Smooth muscle cell of the coronary artery (primary cell): ENCODE results near the gene NCF4. TPM values are rescaled to one million over a fixed set of nuclear protein-coding genes. Genes with fewer than 3 reads are reported as not detected.

ENCODE experiments used
- total RNA-seq: library from RNA; depleted of rRNA; stranded (reverse); fragments of >200 nt; gene quantifications from 2 replicates; pipeline ENCODE4 v1.2.3, GENCODE V29; 2014; ENCODE audit warnings: low replicate concordance

Gene NCF4
- not detected in 2 replicates for total RNA-seq

GRCh38 chr22:36860821-36861659 lies at the start of gene NCF4:
NCF4 (plus strand) TSS chr22:36861006; CDS start chr22:36861172, 166 bp downstream.

DNA sequence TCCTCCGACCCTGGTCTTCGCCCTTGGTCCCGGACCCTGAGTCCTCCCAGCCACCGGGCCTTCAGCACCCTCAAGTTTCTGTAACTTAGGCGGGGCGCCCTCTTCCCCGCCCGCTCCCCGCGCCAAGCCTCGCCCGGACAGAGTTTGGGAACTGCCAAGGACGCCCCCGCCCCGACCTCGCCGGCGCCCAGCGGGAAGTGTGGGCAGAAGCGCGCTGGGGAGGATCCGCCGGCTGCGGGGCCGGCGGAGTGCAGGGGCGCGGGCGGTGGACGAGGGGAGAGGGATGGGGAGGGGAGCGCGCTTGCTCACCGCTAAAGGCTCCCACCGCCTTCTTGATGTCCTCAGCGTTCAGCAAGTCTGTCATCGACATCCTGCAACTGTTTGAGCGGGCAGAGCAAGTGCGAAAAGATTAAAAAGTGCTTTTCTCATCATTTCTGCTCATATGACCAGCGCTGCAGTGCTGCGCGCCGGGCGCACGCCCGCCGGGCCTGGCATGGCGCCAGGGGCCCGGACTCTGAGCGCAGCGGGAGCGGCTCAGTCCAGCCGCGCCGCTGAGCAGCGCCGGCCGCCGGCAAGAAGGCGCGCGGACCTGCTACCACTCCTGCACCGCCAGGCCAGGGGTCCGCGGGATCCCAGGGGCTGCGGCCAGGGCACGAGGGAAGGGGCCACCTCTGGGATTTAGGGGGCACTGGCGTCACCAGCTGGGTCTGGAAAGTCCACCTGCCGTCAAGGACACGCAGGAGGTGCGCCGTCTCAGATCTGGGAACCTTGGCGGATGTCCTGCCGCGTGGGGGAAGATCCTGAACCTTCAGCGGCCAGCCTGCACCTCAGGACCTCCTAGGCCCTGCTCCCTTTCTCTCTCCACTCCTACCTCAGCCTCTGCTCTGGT lies 43.9 kb upstream of the NCF4 start, which contains the start of gene PVALB:
TSS of gene PVALB (minus strand) at position 400 of the 889 bp plus-strand sequence. CDS start at position 370, 30 bp downstream.

DNA sequence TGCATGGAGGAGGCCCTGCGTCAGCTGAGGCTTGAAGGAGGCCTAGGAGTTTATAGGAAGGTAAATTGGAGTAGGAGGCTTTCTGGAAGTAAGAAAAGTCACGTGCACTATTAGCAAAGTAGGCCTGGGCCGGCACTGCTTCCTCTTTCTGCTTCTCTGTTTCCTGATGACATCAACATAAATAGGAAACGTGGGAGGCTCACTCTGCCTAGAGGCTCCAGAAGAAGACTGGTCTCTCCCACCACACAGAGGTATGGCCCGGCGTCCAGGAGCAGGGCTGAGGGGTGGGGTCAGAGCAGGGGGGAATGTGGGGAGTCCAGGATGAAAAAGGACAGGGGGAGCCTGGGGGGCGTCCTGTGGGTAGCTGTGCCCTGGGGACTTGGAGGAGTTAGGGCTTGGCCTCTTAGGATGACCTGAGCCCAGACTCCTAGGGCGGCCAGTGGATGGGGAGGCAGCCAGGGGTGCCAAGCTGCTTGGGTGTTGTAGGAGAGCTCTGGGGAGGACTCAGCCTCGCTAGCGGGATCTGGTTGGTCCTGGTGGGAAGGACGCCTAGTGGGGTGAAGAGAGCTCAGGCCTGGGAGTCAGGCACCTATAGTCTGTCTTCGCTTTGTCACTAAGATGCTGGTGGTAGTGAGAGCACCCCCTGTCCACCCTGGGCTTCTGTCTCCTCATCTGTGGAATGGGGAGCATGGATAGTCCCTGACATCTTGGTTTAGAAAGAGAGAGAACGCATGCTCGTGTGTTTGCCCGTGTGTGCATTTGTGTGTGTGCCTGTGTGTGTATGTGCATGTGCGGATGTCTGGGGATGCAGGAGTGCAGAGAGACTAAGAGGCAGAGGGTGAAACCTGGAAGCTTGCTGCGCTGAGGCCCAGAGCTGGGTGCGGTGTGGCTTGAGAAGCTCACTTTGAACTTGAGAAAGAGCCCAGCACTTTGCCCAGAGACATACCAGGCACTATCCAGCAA lies 52.9 kb downstream of the NCF4 start, which contains the start of gene CSF2RB:
TSS of gene CSF2RB (plus strand) at position 202 of the 963 bp plus-strand sequence. CDS start 8,580 bp downstream, outside the sequence.

Other genes starting within 250 kb of the NCF4 start
- not detected in 2 replicates for gene CACNG2, start 157.3 kb upstream of the NCF4 start, total RNA-seq
- 13.7 and 24.0 TPM in 2 replicates for gene IFT27, start 84.9 kb upstream of the NCF4 start, total RNA-seq
- not detected in 2 replicates for gene PVALB, start 44.0 kb upstream of the NCF4 start, total RNA-seq
- gene CSF2RB, start 52.6 kb downstream of the NCF4 start, total RNA-seq, result 0.47 and 1.1 TPM in 2 replicates
- 10.5 and 54.4 TPM in 2 replicates for gene TST, start 158.4 kb downstream of the NCF4 start, total RNA-seq
- 27.0 and 104 TPM in 2 replicates for gene MPST, start 158.7 kb downstream of the NCF4 start, total RNA-seq
- 32.2 and 41.8 TPM in 2 replicates for gene KCTD17, start 190.7 kb downstream of the NCF4 start, total RNA-seq
- not detected in 2 replicates for gene TMPRSS6, start 248.7 kb downstream of the NCF4 start, total RNA-seq